Thyroid gland (tissue), 4 donors: ENCODE data around the gene SH3BP4. TPM values are rescaled to one million over a fixed set of nuclear protein-coding genes. Genes with fewer than 3 reads are reported as not detected.

ENCODE experiments used
- DNase-seq, 2 donors: peaks; one replicate each; pipeline ENCODE4 v3.0.0-alpha.2; 2019
- H3K27ac ChIP-seq, 3 donors: fragments of 200-600 bp; sonication (generic); 1 replicate in 2 of 3; 2 replicates in 1 of 3; pipeline ENCODE4 v1.5.1; 2016 to 2019; ENCODE audit warnings: mild to moderate bottlenecking in 1 of 3, moderate library complexity in 1 of 3
- H3K27me3 ChIP-seq: fragments of 200-600 bp; sonication (generic); one replicate; pipeline ENCODE4 v1.5.1; 2019
- H3K36me3 ChIP-seq, 2 donors: fragments of 200-600 bp; sonication (generic); one replicate each; pipeline ENCODE4 v1.5.1; 2016 to 2019
- H3K4me1 ChIP-seq, 2 donors: fragments of 200-600 bp; sonication (generic); one replicate each; pipeline ENCODE4 v1.5.1; 2017 to 2019
- H3K4me3 ChIP-seq, 3 donors: fragments of 200-600 bp; sonication (generic); replicated peaks in 1 of 3; 1 replicate in 2 of 3; 2 replicates in 1 of 3; pipeline ENCODE4 v1.5.1; 2016; ENCODE audit warnings: mild to moderate bottlenecking in 1 of 3
- H3K9me3 ChIP-seq: fragments of 200-600 bp; sonication (generic); one replicate; pipeline ENCODE4 v1.5.1; 2017
- POLR2A ChIP-seq, 2 donors: fragments of 450-650 bp; IDR thresholded peaks; one replicate each; pipeline ENCODE4 v1.6.1; 2017; ENCODE audit warnings: antibody characterized with exemption in 2 of 2, mild to moderate bottlenecking in 2 of 2, moderate library complexity in 1 of 2
- WGBS, 2 donors: methylation state at CpG; one replicate each; pipeline ENCODE4 v1.1.5; 2017; 5-methylcytosine and 5-hydroxymethylcytosine counted together
- intact Hi-C: fragments of 100-400 bp; cut with DNase I; formaldehyde crosslinking; loops from one replicate; pipeline ENCODE4 v1.15.1; 2023
- total RNA-seq, 4 donors: library from RNA; depleted of rRNA; stranded (reverse); fragments of >200 nt; gene quantifications; one replicate each; pipeline ENCODE4 v1.2.3, GENCODE V29; 2016
- TF ChIP-seq, protein P1 (sequence below), 6 experiments: fragments of 200-600 bp in 3 of 6; fragments of 450-650 bp in 3 of 6; sonication (generic) in 3 of 6; IDR thresholded peaks; one replicate each; pipeline ENCODE4 v1.5.1; 2016 to 2019; ENCODE audit warnings: antibody characterized with exemption in 6 of 6, mild to moderate bottlenecking in 2 of 6, inconsistent platforms in 1 of 6, moderate library complexity in 1 of 6

SH3BP4 gene
- total RNA-seq, 4 donors from 2014 or later = 36.9 to 64.6 (median 47.9) TPM

DNA sequence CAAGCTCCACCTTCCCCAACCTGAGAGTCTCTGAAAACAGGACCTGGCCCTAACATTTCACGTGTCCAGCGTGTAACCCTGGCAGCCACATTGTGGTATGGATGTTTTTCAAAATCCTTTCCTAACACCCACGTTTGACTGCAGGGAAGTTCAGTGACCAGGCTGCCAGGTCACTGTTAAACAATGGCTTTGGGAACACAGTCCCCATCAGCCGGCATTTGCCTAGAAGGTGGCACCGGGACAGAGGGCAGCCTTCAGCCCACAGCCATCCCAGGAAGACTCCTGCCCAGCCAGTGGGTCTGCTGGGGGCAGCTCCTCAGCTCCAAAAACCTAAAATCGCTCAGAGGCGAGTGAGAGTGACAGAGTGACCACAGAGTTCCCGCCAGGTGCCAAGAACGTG lies 140.2 kb downstream of the SH3BP4 start:
- no peaks in the 10 kb centered on the region for H3K9me3 ChIP-seq
- no peak overlapping the region for H3K27ac ChIP-seq
- DNase-seq = no peak
- intact Hi-C loops = no loop called here
- TF ChIP-seq, protein P1, sequence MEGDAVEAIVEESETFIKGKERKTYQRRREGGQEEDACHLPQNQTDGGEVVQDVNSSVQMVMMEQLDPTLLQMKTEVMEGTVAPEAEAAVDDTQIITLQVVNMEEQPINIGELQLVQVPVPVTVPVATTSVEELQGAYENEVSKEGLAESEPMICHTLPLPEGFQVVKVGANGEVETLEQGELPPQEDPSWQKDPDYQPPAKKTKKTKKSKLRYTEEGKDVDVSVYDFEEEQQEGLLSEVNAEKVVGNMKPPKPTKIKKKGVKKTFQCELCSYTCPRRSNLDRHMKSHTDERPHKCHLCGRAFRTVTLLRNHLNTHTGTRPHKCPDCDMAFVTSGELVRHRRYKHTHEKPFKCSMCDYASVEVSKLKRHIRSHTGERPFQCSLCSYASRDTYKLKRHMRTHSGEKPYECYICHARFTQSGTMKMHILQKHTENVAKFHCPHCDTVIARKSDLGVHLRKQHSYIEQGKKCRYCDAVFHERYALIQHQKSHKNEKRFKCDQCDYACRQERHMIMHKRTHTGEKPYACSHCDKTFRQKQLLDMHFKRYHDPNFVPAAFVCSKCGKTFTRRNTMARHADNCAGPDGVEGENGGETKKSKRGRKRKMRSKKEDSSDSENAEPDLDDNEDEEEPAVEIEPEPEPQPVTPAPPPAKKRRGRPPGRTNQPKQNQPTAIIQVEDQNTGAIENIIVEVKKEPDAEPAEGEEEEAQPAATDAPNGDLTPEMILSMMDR (IDR thresholded peaks at IDR 0.05) = no peak
- TF ChIP-seq POLR2A (IDR thresholded peaks at IDR 0.05) = no peak
- no peaks in the 10 kb centered on the region for H3K27me3 ChIP-seq
- peaks cover 0 to 4% of the 10 kb centered on the region in 2 donors for H3K4me1 ChIP-seq
- WGBS, 2 donors = 82 to 85% methylated on average over 8 to 9 of the region's 9 CpGs
- no peak overlapping the region for H3K4me3 ChIP-seq
- H3K36me3 ChIP-seq = no peaks in the 10 kb centered on the region

DNA sequence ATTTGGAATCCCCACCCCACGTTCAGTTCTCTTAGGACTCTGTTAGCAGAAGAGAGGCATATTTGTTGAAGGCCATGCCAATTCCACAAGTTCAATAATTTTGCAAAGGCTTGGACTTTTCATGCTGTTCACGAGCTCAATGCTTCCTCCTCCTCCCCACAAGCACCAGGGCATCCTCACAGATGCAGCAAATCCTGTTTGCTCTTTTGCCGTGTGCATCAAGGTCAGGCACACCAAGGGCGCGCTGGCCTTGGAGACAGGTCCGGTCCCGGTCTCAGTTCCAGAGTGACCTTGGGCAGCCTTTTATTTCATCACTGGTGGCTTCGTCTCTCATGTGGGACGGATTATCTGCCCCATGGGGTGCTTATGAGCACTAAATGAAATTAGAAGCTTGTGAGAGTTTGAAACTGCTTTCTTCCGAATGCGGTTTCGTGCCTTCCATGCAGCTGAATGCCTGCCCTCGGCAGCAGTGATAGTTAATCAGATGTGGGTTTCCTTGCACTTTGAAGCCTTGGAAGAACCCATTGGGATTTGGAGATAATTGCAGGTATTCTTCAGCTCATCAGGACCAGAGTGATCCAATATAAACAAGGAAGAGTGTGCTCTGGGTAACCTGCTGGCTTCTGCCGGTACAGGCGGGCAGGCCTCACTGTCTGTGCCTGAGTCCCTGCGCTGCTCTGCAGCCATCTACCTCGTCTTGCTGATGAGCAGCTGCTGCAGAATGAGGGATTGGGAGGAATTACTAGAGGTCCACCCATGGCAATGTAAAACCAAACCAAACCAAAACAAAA lies 140.8 kb downstream of the SH3BP4 start:
- intact Hi-C loops = no loop called here
- Histone ChIP-seq H3K27ac (no peak overlapping the region), H3K27me3 (no peaks in the 10 kb centered on the region), H3K4me3 (no peak overlapping the region), H3K4me1 (peaks cover 0 to 4% of the 10 kb centered on the region in 2 donors), H3K36me3 (no peaks in the 10 kb centered on the region), H3K9me3 (no peaks in the 10 kb centered on the region)
- TF ChIP-seq, protein P1 (IDR thresholded peaks at IDR 0.05) = no peak
- TF ChIP-seq POLR2A (IDR thresholded peaks at IDR 0.05) = no peak
- DNase-seq = no peak
- WGBS, 2 donors = 83 to 93% methylated on average over 14 to 17 of the region's 17 CpGs

DNA sequence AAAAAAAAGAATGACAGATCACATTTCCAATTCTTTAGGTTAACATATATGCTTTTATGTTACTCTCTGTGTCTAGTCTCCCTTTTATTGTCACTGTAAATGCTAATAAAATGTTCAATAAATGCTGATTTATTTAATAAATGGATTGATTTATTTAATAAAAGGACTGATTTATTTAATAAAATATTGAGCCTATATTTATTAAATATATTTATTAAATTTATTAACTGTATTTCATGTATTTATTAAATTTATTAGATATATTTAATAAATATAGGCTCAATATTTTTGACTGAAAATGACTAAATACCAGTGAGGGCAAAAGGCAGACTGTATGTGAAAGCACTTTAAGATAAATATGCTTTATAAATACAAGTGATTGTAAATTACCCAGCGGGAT lies 142.6 kb downstream of the SH3BP4 start:
- no peaks in the 10 kb centered on the region for H3K36me3 ChIP-seq
- H3K27me3 ChIP-seq = no peaks in the 10 kb centered on the region
- WGBS, 2 donors = 96 to 98% methylated on average over 1 of the region's 1 CpG
- intact Hi-C loops = no loop called here
- H3K4me1 ChIP-seq = no peaks in the 10 kb centered on the region
- H3K4me3 ChIP-seq = no peak overlapping the region
- no peak overlapping the region for H3K27ac ChIP-seq
- DNase-seq = no peak
- no peaks in the 10 kb centered on the region for H3K9me3 ChIP-seq
- TF ChIP-seq POLR2A (IDR thresholded peaks at IDR 0.05) = no peak
- TF ChIP-seq, protein P1 (IDR thresholded peaks at IDR 0.05) = no peak

DNA sequence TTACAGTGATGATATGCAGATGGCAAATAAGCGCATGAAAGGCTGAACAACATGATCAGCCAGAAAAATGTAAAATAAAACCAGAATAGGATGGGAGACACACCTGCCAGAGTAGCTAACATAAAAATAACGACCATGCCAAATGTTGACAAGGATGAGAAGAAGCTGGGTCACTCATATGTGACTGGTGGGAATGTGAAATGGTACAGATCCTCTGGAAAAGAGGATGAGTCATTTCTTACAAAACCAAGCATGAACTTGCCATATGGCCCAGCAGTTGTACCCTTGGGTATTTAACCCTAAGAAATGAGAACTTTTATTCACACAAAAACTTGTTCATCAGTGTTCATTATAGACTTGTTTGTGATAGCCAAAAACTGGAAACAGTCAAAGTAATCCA lies 143.8 kb downstream of the SH3BP4 start:
- Histone ChIP-seq H3K36me3 (no peaks in the 10 kb centered on the region), H3K27ac (no peak overlapping the region), H3K9me3 (no peaks in the 10 kb centered on the region), H3K4me3 (no peak overlapping the region), H3K4me1 (no peaks in the 10 kb centered on the region), H3K27me3 (no peaks in the 10 kb centered on the region)
- no peak for DNase-seq
- intact Hi-C loops = no loop called here
- WGBS, 2 donors = 86 to 90% methylated on average over 2 of the region's 2 CpGs
- no peak for TF ChIP-seq POLR2A (IDR thresholded peaks at IDR 0.05)
- TF ChIP-seq, protein P1 (IDR thresholded peaks at IDR 0.05) = no peak

DNA sequence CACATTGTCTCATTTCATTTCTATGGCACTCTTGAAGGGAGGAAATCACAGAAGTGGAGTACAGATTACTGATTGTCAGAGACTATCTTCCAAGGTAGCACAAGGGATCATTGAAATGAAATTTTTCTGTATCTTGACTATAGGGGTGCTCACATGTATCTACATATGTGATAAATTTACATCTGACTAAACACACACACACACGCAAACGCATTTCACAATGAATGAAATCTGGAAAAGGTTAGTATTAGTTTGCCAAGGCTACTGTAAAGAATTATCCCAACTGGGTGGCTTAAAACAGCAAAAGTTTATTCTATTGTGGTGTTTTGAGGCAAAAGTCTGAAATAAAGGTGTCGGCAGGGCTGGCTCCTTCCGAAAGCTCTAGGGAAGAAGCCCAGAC lies 144.6 kb downstream of the SH3BP4 start:
- Histone ChIP-seq H3K27me3 (no peaks in the 10 kb centered on the region), H3K27ac (no peak overlapping the region), H3K4me3 (no peak overlapping the region), H3K9me3 (no peaks in the 10 kb centered on the region), H3K4me1 (no peaks in the 10 kb centered on the region), H3K36me3 (no peaks in the 10 kb centered on the region)
- TF ChIP-seq, protein P1 (IDR thresholded peaks at IDR 0.05) = no peak
- no peak for TF ChIP-seq POLR2A (IDR thresholded peaks at IDR 0.05)
- WGBS, 2 donors = 93 to 95% methylated on average over 4 of the region's 4 CpGs
- intact Hi-C loops = no loop called here
- no peak for DNase-seq
